Right lobe of liver (tissue), 4 donors: ENCODE data around the gene RBFOX2.

Experiments
- CTCF ChIP-seq, 4 donors: fragments of 200-600 bp in 3 of 4; fragments of 450-650 bp in 1 of 4; IDR thresholded peaks; one replicate each; pipeline versions ENCODE4 v1.5.1 to v1.8.0; 2016 to 2022; ENCODE audit warnings: antibody characterized with exemption in 4 of 4, mild to moderate bottlenecking in 2 of 4
- POLR2A ChIP-seq: fragments of 450-650 bp; IDR thresholded peaks from one replicate; pipeline ENCODE4 v1.6.1; 2017; ENCODE audit warnings: antibody characterized with exemption, mild to moderate bottlenecking
- donor health status: DM: no; HTN: no; CAD: no.
- donor health status: DM: no; HTN: no; CAD: no.
- donor health status: DM: no; HTN: yes; CAD: no.

DNA sequence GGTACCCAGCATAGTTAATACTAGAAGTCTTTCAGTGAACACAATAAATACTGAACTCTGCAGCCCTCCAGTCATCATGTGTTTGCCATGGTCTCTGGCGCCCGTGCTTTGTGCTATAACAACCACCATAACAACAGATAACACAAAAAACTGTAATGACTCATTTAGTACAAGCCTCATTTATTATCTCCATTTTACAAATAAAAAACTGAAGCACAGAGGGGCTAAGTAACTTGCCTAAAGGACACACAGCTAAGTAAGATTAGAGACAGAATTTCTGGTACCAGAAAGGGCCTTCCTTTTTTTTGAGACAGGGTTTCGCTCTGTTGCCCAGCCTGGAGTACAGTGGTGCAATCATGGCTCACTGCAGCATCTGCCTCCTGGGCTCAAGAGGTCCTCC, 19.5 kb downstream of the RBFOX2 start:
- TF ChIP-seq CTCF (IDR thresholded peaks at IDR 0.05) (no peak), POLR2A (no peak)
